Activated naive CD4-positive, alpha-beta T cell treated with anti-CD3 and anti-CD28 coated beads, Interleukin-2, amount 10 ng/mL, durations not matched to agents 7 days and 5 days (primary cell): ENCODE measurements around the gene TRAPPC10.

Experiments
- CTCF ChIA-PET: fragments of 350-600 bp; sonication (Branson Sonifier 250); formaldehyde crosslinking; loops from one replicate; lab custom pipeline; 2021; ENCODE audit warnings: antibody characterized with exemption; lab: Charles Lee
- DNase-seq: peaks from one replicate; pipeline ENCODE4 v3.0.0-alpha.2; 2020
- H3K27ac Mint-ChIP-seq: one replicate; pipeline ENCODE4 v1.8.0; 2021; ENCODE audit warnings: mild to moderate bottlenecking, moderate library complexity, mixed read lengths
- H3K27me3 Mint-ChIP-seq: one replicate; pipeline ENCODE4 v1.8.0; 2021; ENCODE audit warnings: mild to moderate bottlenecking, mixed read lengths
- H3K36me3 Mint-ChIP-seq: one replicate; pipeline ENCODE4 v1.8.0; 2021; ENCODE audit warnings: mixed read lengths
- H3K4me1 Mint-ChIP-seq: one replicate; pipeline ENCODE4 v1.8.0; 2021; ENCODE audit warnings: mixed read lengths
- H3K4me3 Mint-ChIP-seq: one replicate; pipeline ENCODE4 v1.8.0; 2021; ENCODE audit warnings: mild to moderate bottlenecking, moderate library complexity, mixed read lengths
- H3K9me3 Mint-ChIP-seq: one replicate; pipeline ENCODE4 v1.8.0; 2021; ENCODE audit warnings: mixed read lengths

Gene TRAPPC10

GRCh38 chr21:44024257-44024656 is 12.1 kb downstream of the TRAPPC10 start:
- H3K9me3 Mint-ChIP-seq, result peaks cover 4% of the 10 kb centered on the region
- H3K27me3 Mint-ChIP-seq, result no peaks in the 10 kb centered on the region
- peaks cover 17% of the 10 kb centered on the region for H3K36me3 Mint-ChIP-seq
- no peak for DNase-seq
- no peak overlapping the region for H3K4me3 Mint-ChIP-seq
- H3K4me1 Mint-ChIP-seq, result peaks cover 60% of the 10 kb centered on the region
- CTCF ChIA-PET, result interaction anchor here (1.4 kb wide), 1 partner anchor 9 kb away, joined by 5 read pairs; no protein-coding TSS in a partner anchor
- no peak overlapping the region for H3K27ac Mint-ChIP-seq

- Mint-ChIP-seq H3K27ac (no peak overlapping the region), H3K4me3 (no peak overlapping the region), H3K36me3 (peaks cover 16% of the 10 kb centered on the region), H3K27me3 (no peaks in the 10 kb centered on the region), H3K4me1 (peaks cover 57% of the 10 kb centered on the region), H3K9me3 (peaks cover 4% of the 10 kb centered on the region)
- CTCF ChIA-PET, result no interaction called here
- no peak for DNase-seq
Observed at GRCh38 chr21:44024887-44025353, 12.8 kb downstream of the TRAPPC10 start.

GRCh38 chr21:44027607-44028286 is 15.6 kb downstream of the TRAPPC10 start:
- no peak overlapping the region for H3K4me3 Mint-ChIP-seq
- H3K4me1 Mint-ChIP-seq, result peaks cover 40% of the 10 kb centered on the region
- peaks cover 19% of the 10 kb centered on the region for H3K36me3 Mint-ChIP-seq
- no peak overlapping the region for H3K27ac Mint-ChIP-seq
- peaks cover 4% of the 10 kb centered on the region for H3K9me3 Mint-ChIP-seq
- CTCF ChIA-PET, result no interaction called here
- no peak for DNase-seq
- H3K27me3 Mint-ChIP-seq, result no peaks in the 10 kb centered on the region

- Mint-ChIP-seq H3K27ac (no peak overlapping the region), H3K9me3 (peaks cover 4% of the 10 kb centered on the region), H3K4me3 (no peak overlapping the region), H3K36me3 (peaks cover 23% of the 10 kb centered on the region), H3K4me1 (peaks cover 38% of the 10 kb centered on the region), H3K27me3 (no peaks in the 10 kb centered on the region)
- DNase-seq, result no peak
- CTCF ChIA-PET, result no interaction called here
Observed at GRCh38 chr21:44028287-44028659, 16.2 kb downstream of the TRAPPC10 start.

GRCh38 chr21:44029460-44030087 is 17.5 kb downstream of the TRAPPC10 start:
- H3K27ac Mint-ChIP-seq, result no peak overlapping the region
- H3K4me1 Mint-ChIP-seq, result peaks cover 27% of the 10 kb centered on the region
- H3K4me3 Mint-ChIP-seq, result no peak overlapping the region
- peaks cover 4% of the 10 kb centered on the region for H3K9me3 Mint-ChIP-seq
- H3K36me3 Mint-ChIP-seq, result peaks cover 27% of the 10 kb centered on the region
- H3K27me3 Mint-ChIP-seq, result no peaks in the 10 kb centered on the region
- DNase-seq, result no peak
- CTCF ChIA-PET, result no interaction called here

- H3K27ac Mint-ChIP-seq, result no peak overlapping the region
- peaks cover 49% of the 10 kb centered on the region for H3K36me3 Mint-ChIP-seq
- H3K27me3 Mint-ChIP-seq, result no peaks in the 10 kb centered on the region
Observed at GRCh38 chr21:44035244-44035643, 23.1 kb downstream of the TRAPPC10 start.

GRCh38 chr21:44038063-44038462 is 26.0 kb downstream of the TRAPPC10 start:
- Mint-ChIP-seq H3K4me1 (peaks cover 3% of the 10 kb centered on the region), H3K27me3 (no peaks in the 10 kb centered on the region), H3K27ac (no peak overlapping the region), H3K9me3 (no peaks in the 10 kb centered on the region), H3K36me3 (peaks cover 47% of the 10 kb centered on the region), H3K4me3 (no peak overlapping the region)
- DNase-seq, result no peak
- CTCF ChIA-PET, result no interaction called here

More at GRCh38 chr21:44035244-44035643, 23.1 kb downstream of the TRAPPC10 start:
- DNase-seq, result no peak
- no peak overlapping the region for H3K4me3 Mint-ChIP-seq
- no peaks in the 10 kb centered on the region for H3K9me3 Mint-ChIP-seq
- H3K4me1 Mint-ChIP-seq, result no peaks in the 10 kb centered on the region
- CTCF ChIA-PET, result no interaction called here

GRCh38 chr21:44039828-44040227 is 27.7 kb downstream of the TRAPPC10 start:
- CTCF ChIA-PET, result interaction anchor here (1.1 kb wide), 1 partner anchor 8 kb away, joined by 3 read pairs; no protein-coding TSS in a partner anchor
- Mint-ChIP-seq H3K4me1 (peaks cover 8% of the 10 kb centered on the region), H3K4me3 (no peak overlapping the region), H3K9me3 (no peaks in the 10 kb centered on the region), H3K27ac (no peak overlapping the region), H3K36me3 (peaks cover 43% of the 10 kb centered on the region), H3K27me3 (no peaks in the 10 kb centered on the region)
- no peak for DNase-seq

GRCh38 chr21:44043613-44044012 is 31.5 kb downstream of the TRAPPC10 start:
- Mint-ChIP-seq H3K4me3 (no peak overlapping the region), H3K4me1 (peaks cover 8% of the 10 kb centered on the region), H3K27me3 (no peaks in the 10 kb centered on the region), H3K27ac (no peak overlapping the region), H3K9me3 (no peaks in the 10 kb centered on the region), H3K36me3 (peaks cover 23% of the 10 kb centered on the region)
- DNase-seq, result no peak
- CTCF ChIA-PET, result interaction anchor here (0.7 kb wide), 1 partner anchor 107 kb away, joined by 4 read pairs; no protein-coding TSS in a partner anchor

- Mint-ChIP-seq H3K27ac (no peak overlapping the region), H3K36me3 (peaks cover 16% of the 10 kb centered on the region), H3K4me1 (peaks cover 8% of the 10 kb centered on the region), H3K27me3 (no peaks in the 10 kb centered on the region), H3K9me3 (no peaks in the 10 kb centered on the region), H3K4me3 (no peak overlapping the region)
- DNase-seq, result no peak
- CTCF ChIA-PET, result no interaction called here
Observed at GRCh38 chr21:44046734-44047133, 34.6 kb downstream of the TRAPPC10 start.

GRCh38 chr21:44047996-44048560 is 36.0 kb downstream of the TRAPPC10 start:
- peaks cover 5% of the 10 kb centered on the region for H3K4me1 Mint-ChIP-seq
- DNase-seq, result no peak
- no peaks in the 10 kb centered on the region for H3K27me3 Mint-ChIP-seq
- CTCF ChIA-PET, result no interaction called here
- peaks cover 23% of the 10 kb centered on the region for H3K36me3 Mint-ChIP-seq
- no peaks in the 10 kb centered on the region for H3K9me3 Mint-ChIP-seq
- no peak overlapping the region for H3K4me3 Mint-ChIP-seq
- peak overlapping the region; percentile 60 for H3K27ac Mint-ChIP-seq

- H3K4me1 Mint-ChIP-seq, result no peaks in the 10 kb centered on the region
- no peak overlapping the region for H3K27ac Mint-ChIP-seq
- no peaks in the 10 kb centered on the region for H3K27me3 Mint-ChIP-seq
- peaks cover 25% of the 10 kb centered on the region for H3K36me3 Mint-ChIP-seq
- CTCF ChIA-PET, result interaction anchor here (0.6 kb wide), 1 partner anchor 87 kb away, joined by 3 read pairs; no protein-coding TSS in a partner anchor
- no peaks in the 10 kb centered on the region for H3K9me3 Mint-ChIP-seq
- H3K4me3 Mint-ChIP-seq, result no peak overlapping the region
- DNase-seq, result no peak
Observed at GRCh38 chr21:44049182-44049581, 37.1 kb downstream of the TRAPPC10 start.

- H3K9me3 Mint-ChIP-seq, result no peaks in the 10 kb centered on the region
- peak overlapping the region; percentile 62 for H3K27ac Mint-ChIP-seq
- DNase-seq, result no peak
- H3K4me3 Mint-ChIP-seq, result no peak overlapping the region
- peaks cover 25% of the 10 kb centered on the region for H3K36me3 Mint-ChIP-seq
- CTCF ChIA-PET, result interaction anchor here (0.6 kb wide), 1 partner anchor 88 kb away, joined by 3 read pairs; no protein-coding TSS in a partner anchor
- no peaks in the 10 kb centered on the region for H3K4me1 Mint-ChIP-seq
- H3K27me3 Mint-ChIP-seq, result no peaks in the 10 kb centered on the region
Observed at GRCh38 chr21:44049606-44050005, 37.5 kb downstream of the TRAPPC10 start.

GRCh38 chr21:44050276-44050675 is 38.2 kb downstream of the TRAPPC10 start:
- H3K9me3 Mint-ChIP-seq, result no peaks in the 10 kb centered on the region
- peaks cover 28% of the 10 kb centered on the region for H3K36me3 Mint-ChIP-seq
- DNase-seq, result no peak
- no peak overlapping the region for H3K27ac Mint-ChIP-seq
- H3K4me3 Mint-ChIP-seq, result no peak overlapping the region
- CTCF ChIA-PET, result no interaction called here
- no peaks in the 10 kb centered on the region for H3K4me1 Mint-ChIP-seq
- no peaks in the 10 kb centered on the region for H3K27me3 Mint-ChIP-seq
